ENCODE measurements around the gene TBC1D19.
"Not testable (repeated sequence)": the region's sequence is repeated elsewhere in the genome, so short reads cannot be mapped to it uniquely, and the experiment has no call there.

TBC1D19 gene

GRCh38 chr4:26583865-26584652 lies at the start of gene TBC1D19:
TBC1D19 (plus strand) TSS chr4:26584084; CDS start chr4:26584194, 110 bp downstream.
- peak; percentile 90 for DNase-seq

GRCh38 chr4:26542991-26543390 lies 40.9 kb upstream of the TBC1D19 start:
- DNase-seq, result no peak

GRCh38 chr4:26544421-26544820 lies 39.5 kb upstream of the TBC1D19 start:
- no peak for DNase-seq

GRCh38 chr4:26548379-26548778 lies 35.5 kb upstream of the TBC1D19 start:
- DNase-seq, result not testable (repeated sequence)

- DNase-seq, result no peak
Measured at GRCh38 chr4:26557164-26557563, 26.7 kb upstream of the TBC1D19 start.

GRCh38 chr4:26558166-26558895 lies 25.6 kb upstream of the TBC1D19 start:
- no peak for DNase-seq

- no peak for DNase-seq
Measured at GRCh38 chr4:26566133-26566532, 17.8 kb upstream of the TBC1D19 start.

GRCh38 chr4:26568446-26568994 lies 15.4 kb upstream of the TBC1D19 start:
- no peak for DNase-seq

- DNase-seq, result no peak
Measured at GRCh38 chr4:26570596-26570995, 13.3 kb upstream of the TBC1D19 start.

GRCh38 chr4:26573389-26573794 lies 10.5 kb upstream of the TBC1D19 start:
- no peak for DNase-seq

GRCh38 chr4:26574563-26574962 lies 9.3 kb upstream of the TBC1D19 start:
- no peak for DNase-seq

GRCh38 chr4:26576231-26576739 lies 7.6 kb upstream of the TBC1D19 start:
- DNase-seq, result no peak

- no peak for DNase-seq
Measured at GRCh38 chr4:26577066-26577465, 6.8 kb upstream of the TBC1D19 start.

- no peak for DNase-seq
Measured at GRCh38 chr4:26579169-26579568, 4.7 kb upstream of the TBC1D19 start.

- not testable (repeated sequence) for DNase-seq
Measured at GRCh38 chr4:26581341-26581740, 2.5 kb upstream of the TBC1D19 start.

- DNase-seq, result no peak
Measured at GRCh38 chr4:26583538-26583864, 383 bp upstream of the TBC1D19 start.

GRCh38 chr4:26584725-26585124 lies 841 bp downstream of the TBC1D19 start:
- DNase-seq, result no peak

- DNase-seq, result no peak
Measured at GRCh38 chr4:26589705-26590104, 5.8 kb downstream of the TBC1D19 start.

- no peak for DNase-seq
Measured at GRCh38 chr4:26590639-26591038, 6.8 kb downstream of the TBC1D19 start.

- DNase-seq, result not testable (repeated sequence)
Measured at GRCh38 chr4:26593557-26593956, 9.7 kb downstream of the TBC1D19 start.

- DNase-seq, result no peak
Measured at GRCh38 chr4:26594371-26594770, 10.5 kb downstream of the TBC1D19 start.

- no peak for DNase-seq
Measured at GRCh38 chr4:26594778-26595177, 10.9 kb downstream of the TBC1D19 start.

- DNase-seq, result no peak
Measured at GRCh38 chr4:26596843-26597242, 13.0 kb downstream of the TBC1D19 start.

GRCh38 chr4:26601204-26601603 lies 17.3 kb downstream of the TBC1D19 start:
- DNase-seq, result no peak
